ENCODE data around the gene KLHL17. TPM values are rescaled to one million over a fixed set of nuclear protein-coding genes. Genes with fewer than 3 reads are reported as not detected.

Gene KLHL17
- total RNA-seq, 5 donors from 2014 or later (not counting 1 experiment from before 2014, with no cell fraction given) = 17.5 to 45.3 (median 37.1) TPM

DNA sequence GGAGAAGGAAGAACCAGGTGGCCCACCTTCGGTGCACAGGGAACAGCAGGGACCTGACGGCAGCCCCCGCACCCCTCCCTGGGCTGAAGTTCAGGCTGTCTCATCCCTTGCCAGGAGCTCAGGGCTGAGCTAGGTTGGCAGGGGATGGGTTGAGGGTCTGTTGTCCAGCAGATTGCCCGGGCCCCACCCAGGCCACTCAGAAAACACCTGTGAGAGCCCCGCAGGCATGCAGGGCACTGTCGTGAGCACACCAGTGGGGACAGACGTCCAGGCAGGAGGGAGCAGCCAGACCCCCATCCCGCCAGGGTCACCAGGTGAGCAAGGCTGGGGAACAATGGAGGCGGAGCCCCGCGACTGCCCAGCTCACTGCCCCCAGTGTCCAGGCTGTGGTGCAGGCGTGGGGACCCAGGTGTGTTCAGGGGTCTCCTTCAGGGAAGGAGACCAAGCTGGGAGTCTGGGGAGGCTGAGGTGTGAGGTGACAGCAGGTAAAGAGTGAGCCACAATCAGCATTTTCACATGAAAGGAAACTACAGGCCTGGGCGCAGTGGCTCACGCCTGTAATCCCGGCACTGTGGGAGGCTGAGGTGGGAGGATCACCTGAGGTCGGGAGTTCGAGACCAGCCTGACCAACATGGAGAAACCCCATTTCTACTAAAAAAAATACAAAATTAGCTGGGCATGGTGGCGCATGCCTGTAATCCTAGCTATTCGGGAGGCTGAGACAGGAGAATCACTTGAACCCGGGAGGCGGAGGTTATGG lies 46.1 kb upstream of the KLHL17 start:
- DNase-seq (no peak), ATAC-seq (replicated peaks in 1 of 4) (no peak)
- Histone ChIP-seq H3K4me1 (ENCODE audit: control insufficient read depth in 1 of 2, extremely low read depth in 1 of 2, insufficient read depth in 2 of 2, low read length in 2 of 2) (no peaks in the 10 kb centered on the region), H3K27me3 (replicated peaks in 1 of 2; ENCODE audit: control insufficient read depth in 2 of 2, extremely low read depth in 1 of 2, insufficient read depth in 2 of 2, low read length in 1 of 2) (peaks cover 0 to 82% of the 10 kb centered on the region in 2 experiments), H3K4me3 (ENCODE audit: control insufficient read depth in 1 of 2, extremely low read depth in 1 of 2, low read length in 1 of 2) (no peak overlapping the region), H3K27ac (ENCODE audit: low read length) (no peak overlapping the region), H3K36me3 (ENCODE audit: control insufficient read depth in 2 of 2, extremely low read depth in 1 of 2, insufficient read depth in 1 of 2, low read length in 1 of 2) (no peaks in the 10 kb centered on the region), H3K9me3 (no peaks in the 10 kb centered on the region)
- H3K27me3 Mint-ChIP-seq = peaks cover 27 to 44% of the 10 kb centered on the region in 2 donors
- CTCF ChIA-PET = interaction anchor here in 1 of 2 donors (0.7 kb wide), 1 partner anchor 40 kb away, joined by 3 read pairs; no protein-coding TSS in a partner anchor
- H3K36me3 Mint-ChIP-seq = no peaks in the 10 kb centered on the region
- POLR2A ChIA-PET = no interaction called here
- H3K9me3 Mint-ChIP-seq = no peaks in the 10 kb centered on the region
- H3K27ac Mint-ChIP-seq = no peak overlapping the region
- 89% methylated on average over 13 of the region's 21 CpGs for WGBS (ENCODE audit: insufficient coverage)
- H3K4me3 Mint-ChIP-seq = no peak overlapping the region
- peaks cover 0 to 9% (median 6%) of the 10 kb centered on the region in 3 donors for H3K4me1 Mint-ChIP-seq

- ChIA-PET POLR2A (no interaction called here), CTCF (interaction anchor here in 1 of 2 donors (0.7 kb wide), 1 partner anchor 39 kb away, joined by 3 read pairs; no protein-coding TSS in a partner anchor)
- no peaks in the 10 kb centered on the region for H3K9me3 Mint-ChIP-seq
- H3K4me3 Mint-ChIP-seq = no peak overlapping the region
- no peak for ATAC-seq (replicated peaks in 1 of 4)
- DNase-seq = no peak
- Histone ChIP-seq H3K36me3 (ENCODE audit: control insufficient read depth in 2 of 2, extremely low read depth in 1 of 2, insufficient read depth in 1 of 2, low read length in 1 of 2) (no peaks in the 10 kb centered on the region), H3K4me1 (ENCODE audit: control insufficient read depth in 1 of 2, extremely low read depth in 1 of 2, insufficient read depth in 2 of 2, low read length in 2 of 2) (no peaks in the 10 kb centered on the region), H3K4me3 (ENCODE audit: control insufficient read depth in 1 of 2, extremely low read depth in 1 of 2, low read length in 1 of 2) (no peak overlapping the region), H3K27ac (ENCODE audit: low read length) (no peak overlapping the region), H3K9me3 (no peaks in the 10 kb centered on the region), H3K27me3 (replicated peaks in 1 of 2; ENCODE audit: control insufficient read depth in 2 of 2, extremely low read depth in 1 of 2, insufficient read depth in 2 of 2, low read length in 1 of 2) (peaks cover 0 to 87% of the 10 kb centered on the region in 2 experiments)
- H3K4me1 Mint-ChIP-seq = peaks cover 0 to 9% (median 6%) of the 10 kb centered on the region in 3 donors
- peaks cover 27 to 49% of the 10 kb centered on the region in 2 donors for H3K27me3 Mint-ChIP-seq
- H3K27ac Mint-ChIP-seq = no peak overlapping the region
- no peaks in the 10 kb centered on the region for H3K36me3 Mint-ChIP-seq
- WGBS (ENCODE audit: insufficient coverage) = 83% methylated on average over 4 of the region's 6 CpGs
Measured at GRCh38 chr1:914891-915280, 45.5 kb upstream of the KLHL17 start.

- Histone ChIP-seq H3K4me1 (ENCODE audit: control insufficient read depth in 1 of 2, extremely low read depth in 1 of 2, insufficient read depth in 2 of 2, low read length in 2 of 2) (peaks cover 0 to 6% of the 10 kb centered on the region in 2 experiments), H3K9me3 (no peaks in the 10 kb centered on the region), H3K36me3 (ENCODE audit: control insufficient read depth in 2 of 2, extremely low read depth in 1 of 2, insufficient read depth in 1 of 2, low read length in 1 of 2) (no peaks in the 10 kb centered on the region), H3K27ac (ENCODE audit: low read length) (no peak overlapping the region), H3K27me3 (replicated peaks in 1 of 2; ENCODE audit: control insufficient read depth in 2 of 2, extremely low read depth in 1 of 2, insufficient read depth in 2 of 2, low read length in 1 of 2) (peaks cover 0 to 90% of the 10 kb centered on the region in 2 experiments), H3K4me3 (ENCODE audit: control insufficient read depth in 1 of 2, extremely low read depth in 1 of 2, low read length in 1 of 2) (no peak overlapping the region)
- no peaks in the 10 kb centered on the region for H3K36me3 Mint-ChIP-seq
- ATAC-seq (replicated peaks in 1 of 4) (no peak), DNase-seq (no peak)
- ChIA-PET CTCF (no interaction called here), POLR2A (no interaction called here)
- peaks cover 3 to 14% (median 9%) of the 10 kb centered on the region in 3 donors for H3K4me1 Mint-ChIP-seq
- H3K27me3 Mint-ChIP-seq = peaks cover 28 to 54% of the 10 kb centered on the region in 2 donors
- H3K27ac Mint-ChIP-seq = no peak overlapping the region
- WGBS (ENCODE audit: insufficient coverage) = 65% methylated on average over 19 of the region's 28 CpGs
- H3K9me3 Mint-ChIP-seq = no peaks in the 10 kb centered on the region
- H3K4me3 Mint-ChIP-seq = no peak overlapping the region
Measured at GRCh38 chr1:915295-916172, 44.9 kb upstream of the KLHL17 start.

GRCh38 chr1:916173-917075 lies 44.0 kb upstream of the KLHL17 start:
- no peaks in the 10 kb centered on the region for H3K36me3 Mint-ChIP-seq
- H3K27ac ChIP-seq (ENCODE audit: low read length) = no peak overlapping the region
- ATAC-seq (replicated peaks in 1 of 4) (no peak), DNase-seq (no peak)
- 79% methylated on average over 28 of the region's 31 CpGs for WGBS (ENCODE audit: insufficient coverage)
- no peaks in the 10 kb centered on the region for H3K9me3 Mint-ChIP-seq
- peaks cover 6 to 21% (median 15%) of the 10 kb centered on the region in 3 donors for H3K4me1 Mint-ChIP-seq
- peaks cover 0 to 91% of the 10 kb centered on the region in 2 experiments for H3K27me3 ChIP-seq (replicated peaks in 1 of 2; ENCODE audit: control insufficient read depth in 2 of 2, extremely low read depth in 1 of 2, insufficient read depth in 2 of 2, low read length in 1 of 2)
- CTCF ChIA-PET = interaction anchor here in 1 of 2 donors (1.1 kb wide), 1 partner anchor 12 kb away, joined by 3 read pairs; no protein-coding TSS in a partner anchor
- no peak overlapping the region for H3K27ac Mint-ChIP-seq
- no peak overlapping the region for H3K4me3 Mint-ChIP-seq
- POLR2A ChIA-PET = no interaction called here
- peaks cover 30 to 52% of the 10 kb centered on the region in 2 donors for H3K27me3 Mint-ChIP-seq
- H3K36me3 ChIP-seq (ENCODE audit: control insufficient read depth in 2 of 2, extremely low read depth in 1 of 2, insufficient read depth in 1 of 2, low read length in 1 of 2) = no peaks in the 10 kb centered on the region
- peaks cover 0 to 15% of the 10 kb centered on the region in 2 experiments for H3K4me1 ChIP-seq (ENCODE audit: control insufficient read depth in 1 of 2, extremely low read depth in 1 of 2, insufficient read depth in 2 of 2, low read length in 2 of 2)
- no peak overlapping the region for H3K4me3 ChIP-seq (ENCODE audit: control insufficient read depth in 1 of 2, extremely low read depth in 1 of 2, low read length in 1 of 2)
- no peaks in the 10 kb centered on the region for H3K9me3 ChIP-seq

DNA sequence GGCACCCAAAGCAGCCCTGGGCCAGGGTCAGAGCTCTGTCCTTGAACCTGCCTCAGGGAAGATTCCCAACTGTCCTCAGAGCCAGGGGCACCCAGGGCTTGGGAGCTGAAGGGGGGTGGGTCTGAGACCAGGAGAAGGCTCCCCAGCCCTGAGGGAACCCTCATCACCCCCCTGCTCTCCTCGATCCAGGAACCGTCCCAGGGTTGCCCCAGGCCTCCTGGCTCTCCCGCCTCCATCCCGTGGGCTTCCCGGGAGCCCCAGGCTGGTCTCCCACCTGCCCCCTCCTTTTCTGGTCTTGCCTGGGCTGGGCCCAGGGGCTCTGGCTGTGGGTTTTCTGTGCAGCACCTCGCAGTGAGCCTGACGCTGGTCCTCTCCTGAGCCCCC lies 43.3 kb upstream of the KLHL17 start:
- POLR2A ChIA-PET = no interaction called here
- Mint-ChIP-seq H3K4me1 (peaks cover 6 to 24% (median 17%) of the 10 kb centered on the region in 3 donors), H3K9me3 (no peaks in the 10 kb centered on the region), H3K36me3 (no peaks in the 10 kb centered on the region), H3K27me3 (peaks cover 32 to 55% of the 10 kb centered on the region in 2 donors), H3K4me3 (no peak overlapping the region), H3K27ac (no peak overlapping the region)
- Histone ChIP-seq H3K4me3 (ENCODE audit: control insufficient read depth in 1 of 2, extremely low read depth in 1 of 2, low read length in 1 of 2) (no peak overlapping the region), H3K27me3 (replicated peaks in 1 of 2; ENCODE audit: control insufficient read depth in 2 of 2, extremely low read depth in 1 of 2, insufficient read depth in 2 of 2, low read length in 1 of 2) (peaks cover 0 to 94% of the 10 kb centered on the region in 2 experiments), H3K4me1 (ENCODE audit: control insufficient read depth in 1 of 2, extremely low read depth in 1 of 2, insufficient read depth in 2 of 2, low read length in 2 of 2) (peaks cover 0 to 16% of the 10 kb centered on the region in 2 experiments), H3K36me3 (ENCODE audit: control insufficient read depth in 2 of 2, extremely low read depth in 1 of 2, insufficient read depth in 1 of 2, low read length in 1 of 2) (no peaks in the 10 kb centered on the region), H3K27ac (ENCODE audit: low read length) (no peak overlapping the region), H3K9me3 (no peaks in the 10 kb centered on the region)
- CTCF ChIA-PET = interaction anchor here in 1 of 2 donors (1.1 kb wide), 1 partner anchor 12 kb away, joined by 3 read pairs; no protein-coding TSS in a partner anchor
- no peak for ATAC-seq (replicated peaks in 1 of 4)
- 88% methylated on average over 4 of the region's 7 CpGs for WGBS (ENCODE audit: insufficient coverage)
- DNase-seq = no peak

Measured in T-cell (primary cell).